ENCODE data around the gene TLR9.

TLR9 gene

GRCh38 chr3:52247409-52248164 is 22.1 kb upstream of the TLR9 start:
- DNase-seq (ENCODE audit: low spot score), result no peak

GRCh38 chr3:52246728-52247408 is 21.4 kb upstream of the TLR9 start:
- no peak for DNase-seq (ENCODE audit: low spot score)

GRCh38 chr3:52246264-52246620 is 20.8 kb upstream of the TLR9 start:
- DNase-seq (ENCODE audit: low spot score), result no peak

- peak; percentile 81 for DNase-seq (ENCODE audit: low spot score)
Measured at GRCh38 chr3:52245322-52246263, 20.1 kb upstream of the TLR9 start, which contains the start of gene PPM1M. TSS of gene PPM1M (plus strand) at chr3:52245759. CDS start at chr3:52245825, 66 bp downstream.

GRCh38 chr3:52243791-52244628 is 18.6 kb upstream of the TLR9 start:
- DNase-seq (ENCODE audit: low spot score), result no peak

- DNase-seq (ENCODE audit: low spot score), result no peak
Measured at GRCh38 chr3:52242039-52242438, 16.6 kb upstream of the TLR9 start.

- DNase-seq (ENCODE audit: low spot score), result no peak
Measured at GRCh38 chr3:52240886-52241370, 15.5 kb upstream of the TLR9 start.

GRCh38 chr3:52240059-52240885 is 14.8 kb upstream of the TLR9 start:
- DNase-seq (ENCODE audit: low spot score), result peak; percentile 93

GRCh38 chr3:52238761-52239701 is 13.6 kb upstream of the TLR9 start, which contains the start of gene TWF2:
TSS of gene TWF2 (minus strand) at chr3:52239158. CDS start at chr3:52239016, 142 bp downstream.
- peak; percentile 99 for DNase-seq (ENCODE audit: low spot score)

GRCh38 chr3:52238193-52238760 is 12.8 kb upstream of the TLR9 start:
- no peak for DNase-seq (ENCODE audit: low spot score)

GRCh38 chr3:52237657-52238172 is 12.3 kb upstream of the TLR9 start:
- peak; percentile 99 for DNase-seq (ENCODE audit: low spot score)

GRCh38 chr3:52237006-52237656 is 11.7 kb upstream of the TLR9 start:
- no peak for DNase-seq (ENCODE audit: low spot score)

- DNase-seq (ENCODE audit: low spot score), result no peak
Measured at GRCh38 chr3:52236424-52236886, 11.0 kb upstream of the TLR9 start.

GRCh38 chr3:52234516-52235447 is 9.3 kb upstream of the TLR9 start:
- no peak for DNase-seq (ENCODE audit: low spot score)

GRCh38 chr3:52233968-52234367 is 8.5 kb upstream of the TLR9 start:
- no peak for DNase-seq (ENCODE audit: low spot score)

GRCh38 chr3:52233108-52233591 is 7.7 kb upstream of the TLR9 start:
- DNase-seq (ENCODE audit: low spot score), result no peak

Measured in hepatic stellate cell (primary cell).